Hindlimb muscle (tissue), 1 donor: ENCODE measurements around the gene RPLP2. TPM values are rescaled to one million over a fixed set of nuclear protein-coding genes. Genes with fewer than 3 reads are reported as not detected.

Experiments used
- DNase-seq: peaks from one replicate; pipeline ENCODE4 v3.0.0-alpha.2; 2013
- polyA plus RNA-seq: library from polyadenylated mRNA; unstranded; fragments of 120-200 nt; gene quantifications from one replicate; pipeline ENCODE4 v1.2.1, GENCODE V29; 2013; ENCODE audit not compliant: insufficient read length

RPLP2 gene
- polyA plus RNA-seq, 1 donor = 1,677 TPM

- DNase-seq = no peak
Measured at GRCh38 chr11:774873-775592, 34.7 kb upstream of the RPLP2 start.

DNA sequence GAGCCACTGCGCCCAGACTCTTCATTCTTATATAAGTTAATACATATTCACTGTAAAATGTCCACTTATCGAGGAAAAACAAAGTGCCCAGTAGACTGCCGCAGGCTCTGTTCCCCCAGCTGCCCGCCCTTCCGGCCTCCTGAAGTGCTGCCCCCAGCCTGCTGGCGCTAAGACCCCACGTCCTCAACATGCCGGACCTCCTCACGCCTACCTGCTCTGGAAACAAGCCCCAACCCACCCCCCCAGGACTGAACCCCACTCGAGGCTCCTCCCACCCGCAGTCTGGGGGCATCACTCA, 33.6 kb upstream of the RPLP2 start:
- no peak for DNase-seq

GRCh38 chr11:776561-777287, 33.0 kb upstream of the RPLP2 start:
- no peak for DNase-seq

DNA sequence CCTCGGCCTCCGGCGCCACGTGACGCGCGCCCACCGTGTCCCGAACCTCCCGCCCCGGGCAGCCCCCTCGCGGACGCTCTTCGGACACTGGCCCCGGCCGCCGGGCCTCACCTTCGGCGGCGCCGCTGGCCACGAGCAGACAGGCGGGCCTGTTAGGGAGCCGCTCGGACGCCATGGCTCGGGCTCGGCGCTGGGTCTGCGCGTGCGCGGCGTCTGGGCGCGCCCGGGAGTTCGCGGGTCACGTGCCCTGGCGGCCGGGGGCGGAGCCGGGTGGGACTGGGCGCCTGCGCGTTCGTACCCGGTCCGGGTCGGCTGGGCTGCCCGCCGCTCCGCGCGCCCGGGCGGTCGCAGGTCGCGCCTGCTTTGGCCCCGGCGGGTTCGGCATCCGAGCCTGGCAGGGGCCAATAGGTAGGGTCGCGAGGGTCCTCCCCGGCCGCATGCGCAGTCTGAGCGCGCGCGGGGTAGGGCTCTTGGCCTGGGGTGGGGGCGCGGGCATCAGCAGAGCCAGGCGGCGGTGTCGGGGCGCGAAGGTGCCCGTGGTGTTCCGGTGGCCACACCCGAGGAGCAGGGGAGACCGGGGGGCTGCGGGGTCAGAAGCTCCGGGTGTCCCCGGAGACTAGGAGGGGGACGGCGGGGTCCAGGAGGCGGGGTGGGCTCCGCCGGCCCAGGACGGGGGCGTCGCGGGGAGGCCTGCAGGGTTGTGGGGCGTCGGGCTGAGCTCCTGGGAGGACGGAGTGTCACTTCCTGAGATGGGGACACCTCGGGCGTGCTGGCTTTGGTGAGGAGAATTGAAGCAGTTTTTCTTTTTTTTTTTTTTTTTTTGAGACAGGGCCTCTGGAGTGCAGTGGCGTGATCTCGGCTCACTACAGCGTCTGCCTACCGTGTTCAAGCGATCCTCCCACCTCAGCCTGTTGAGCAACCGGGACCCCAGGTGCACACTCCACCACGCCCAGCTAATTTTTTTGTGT, 32.2 kb upstream of the RPLP2 start, which contains the start of gene GATD1:
TSS of gene GATD1 (minus strand) at position 200 of the 968 bp plus-strand sequence. CDS start at position 175, 25 bp downstream.
- DNase-seq = peak; percentile 95

GRCh38 chr11:778976-779954, 30.5 kb upstream of the RPLP2 start:
- DNase-seq = no peak

DNA sequence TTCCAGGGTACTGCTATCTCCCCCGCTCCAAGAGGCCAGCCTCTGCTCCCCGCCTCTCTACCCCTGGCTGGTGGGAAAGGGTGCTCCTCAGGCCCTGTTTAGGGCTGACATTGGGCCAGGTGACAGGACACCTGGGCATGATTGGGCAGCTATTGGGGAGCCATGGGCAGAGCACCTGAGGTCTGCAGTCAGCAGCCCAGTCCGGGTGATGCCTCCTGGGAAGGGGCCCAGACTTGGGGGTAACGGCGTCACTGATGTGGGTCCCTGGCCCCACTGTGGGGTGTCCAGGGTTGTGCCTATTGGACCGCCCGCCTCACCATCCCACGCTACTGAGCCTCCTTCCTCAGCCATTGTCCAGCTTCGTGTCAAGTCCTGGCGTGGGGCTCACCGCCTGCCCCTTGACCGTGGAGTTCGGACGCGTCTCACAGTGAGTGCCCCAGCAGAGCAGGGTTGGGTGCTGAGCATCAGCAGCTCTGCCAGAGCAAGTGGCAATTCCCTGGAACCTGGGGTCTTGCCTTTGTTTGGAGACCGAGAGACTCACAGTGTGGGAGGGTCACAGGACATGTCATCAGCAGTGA, 29.7 kb upstream of the RPLP2 start:
- no peak for DNase-seq

DNA sequence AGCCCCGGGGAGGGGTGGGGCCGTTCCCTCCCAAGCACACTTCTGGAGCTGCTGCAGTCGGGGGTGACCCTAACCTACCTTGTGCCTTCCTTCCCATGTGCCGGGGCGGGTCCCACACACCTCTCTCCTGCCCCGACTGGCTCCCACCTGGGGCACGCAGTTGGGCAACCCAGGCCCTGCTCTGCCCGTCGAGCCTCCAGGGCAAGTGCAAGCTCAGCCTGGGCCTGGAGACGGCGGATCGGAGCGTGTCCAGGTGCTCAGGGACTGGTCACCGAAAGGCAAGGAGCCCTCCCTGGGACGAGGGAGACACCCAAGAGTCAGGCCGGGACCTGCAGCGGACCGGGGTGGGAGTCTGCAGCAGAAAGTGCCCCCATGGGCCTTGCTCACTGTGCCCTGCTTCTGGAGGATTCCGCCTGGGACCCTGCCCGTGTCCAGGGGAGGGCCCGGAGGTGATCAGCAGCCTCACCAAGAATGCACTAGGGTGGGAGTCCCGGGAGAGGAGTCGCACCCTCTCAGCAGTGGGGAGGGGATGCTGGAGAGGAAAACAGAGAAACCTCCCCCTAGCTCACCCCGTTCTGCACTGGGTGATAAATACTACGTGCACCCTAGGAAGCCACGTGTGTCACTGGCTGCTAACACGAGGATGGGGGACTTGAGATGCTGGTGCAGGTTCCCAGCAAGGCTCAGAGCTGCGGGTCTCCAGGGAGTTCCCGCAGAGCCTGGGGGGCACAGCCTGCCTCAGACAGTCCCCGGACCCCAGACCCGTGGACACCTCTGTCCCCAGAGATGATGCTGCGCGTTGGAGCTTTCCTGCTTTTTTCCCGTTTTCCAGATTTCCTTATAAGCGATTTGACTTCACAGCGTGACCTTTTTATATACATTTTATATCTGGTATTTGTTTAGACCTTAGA, 27.2 kb upstream of the RPLP2 start:
- DNase-seq = no peak

DNA sequence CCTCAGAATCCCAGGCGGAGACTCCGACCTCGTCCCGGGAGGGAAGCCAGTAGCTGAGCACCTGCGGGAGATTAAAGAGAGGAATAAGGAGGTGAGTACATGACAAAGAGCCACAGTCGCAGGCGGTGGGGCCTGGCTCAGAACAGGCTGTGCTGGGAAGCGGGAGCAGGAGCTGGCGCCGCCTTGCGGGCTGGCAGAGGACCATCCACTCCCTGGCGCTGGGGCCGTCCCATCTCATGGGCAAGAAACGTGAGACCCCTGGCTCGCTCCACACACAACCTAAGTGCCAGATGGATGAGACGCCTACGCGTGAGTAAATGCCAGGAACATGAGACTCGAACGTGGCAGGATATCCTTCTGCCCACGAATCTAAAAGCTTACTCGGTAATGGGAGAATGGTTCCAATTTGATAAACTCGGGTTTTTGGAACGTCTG, 26.2 kb upstream of the RPLP2 start:
- DNase-seq = peak; percentile 73

DNA sequence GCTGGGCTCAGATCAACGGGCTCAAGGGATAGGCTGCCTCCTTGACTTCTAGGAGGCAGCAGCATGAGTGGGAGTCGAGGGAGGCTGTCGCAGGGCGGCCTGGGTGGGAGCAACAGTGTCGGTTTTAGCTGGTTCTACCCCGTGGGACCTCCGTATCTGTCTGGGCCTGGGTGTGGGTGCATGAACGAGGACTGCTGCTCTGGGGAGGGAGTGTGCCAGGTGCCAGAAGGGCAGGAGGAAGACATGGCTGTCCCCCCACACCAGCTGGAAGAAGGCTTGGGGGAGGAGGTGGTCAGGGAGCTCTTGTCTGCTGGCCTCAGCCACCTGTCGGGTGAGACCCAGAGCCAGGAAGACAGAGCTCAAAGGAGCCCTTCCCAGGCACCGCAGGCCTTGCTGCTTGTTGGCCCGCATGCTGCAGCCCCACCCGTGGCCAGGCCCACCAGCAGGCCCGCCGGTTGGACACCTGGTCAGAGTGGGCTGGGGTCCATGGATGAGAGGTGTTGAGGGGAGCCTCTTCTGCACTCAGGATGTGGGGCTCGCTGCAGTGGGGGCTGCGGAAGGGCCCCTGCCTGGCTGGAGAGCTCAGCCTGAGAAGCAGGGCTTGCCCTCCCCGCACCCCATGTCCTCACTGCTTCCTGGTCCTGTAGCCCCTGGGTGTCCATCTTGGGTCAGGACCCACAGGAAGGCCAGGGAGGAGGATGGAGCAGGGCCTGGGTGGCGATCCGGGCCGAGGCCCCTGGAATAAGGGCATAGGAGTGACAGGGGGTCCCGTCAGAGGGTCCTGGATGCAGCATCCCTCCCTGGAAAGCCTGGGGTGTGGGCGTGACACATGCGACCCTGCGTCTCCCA, 23.3 kb upstream of the RPLP2 start:
- no peak for DNase-seq

DNA sequence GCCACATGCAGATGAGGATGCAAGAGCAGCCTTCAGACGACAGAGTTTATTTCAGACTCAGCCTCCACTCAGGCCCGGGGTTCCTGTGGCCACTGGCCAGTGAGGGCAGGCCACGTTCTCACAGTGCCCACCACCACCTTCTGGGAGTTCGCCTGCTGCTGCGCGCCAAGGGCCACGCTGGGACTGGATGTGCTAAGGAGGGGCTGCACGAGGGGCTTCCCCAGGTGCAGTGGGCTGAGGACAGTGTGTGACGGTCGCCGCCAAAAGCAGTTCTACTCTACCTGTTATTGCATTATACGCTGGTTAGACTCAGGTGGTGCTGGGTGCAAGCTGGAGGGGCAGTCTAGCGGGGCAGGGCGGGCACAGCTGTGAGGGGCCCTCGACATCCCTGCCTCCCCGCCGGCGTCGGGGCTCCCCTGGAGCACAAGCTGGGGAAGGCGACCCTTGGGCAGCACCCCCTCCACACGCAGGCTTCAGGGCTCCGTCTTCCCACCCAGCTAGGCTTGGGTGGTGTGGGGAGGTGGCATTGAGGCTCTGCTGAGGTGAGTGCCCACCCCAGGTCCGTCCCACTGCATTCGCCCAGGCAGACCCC, 22.6 kb upstream of the RPLP2 start:
- no peak for DNase-seq

DNA sequence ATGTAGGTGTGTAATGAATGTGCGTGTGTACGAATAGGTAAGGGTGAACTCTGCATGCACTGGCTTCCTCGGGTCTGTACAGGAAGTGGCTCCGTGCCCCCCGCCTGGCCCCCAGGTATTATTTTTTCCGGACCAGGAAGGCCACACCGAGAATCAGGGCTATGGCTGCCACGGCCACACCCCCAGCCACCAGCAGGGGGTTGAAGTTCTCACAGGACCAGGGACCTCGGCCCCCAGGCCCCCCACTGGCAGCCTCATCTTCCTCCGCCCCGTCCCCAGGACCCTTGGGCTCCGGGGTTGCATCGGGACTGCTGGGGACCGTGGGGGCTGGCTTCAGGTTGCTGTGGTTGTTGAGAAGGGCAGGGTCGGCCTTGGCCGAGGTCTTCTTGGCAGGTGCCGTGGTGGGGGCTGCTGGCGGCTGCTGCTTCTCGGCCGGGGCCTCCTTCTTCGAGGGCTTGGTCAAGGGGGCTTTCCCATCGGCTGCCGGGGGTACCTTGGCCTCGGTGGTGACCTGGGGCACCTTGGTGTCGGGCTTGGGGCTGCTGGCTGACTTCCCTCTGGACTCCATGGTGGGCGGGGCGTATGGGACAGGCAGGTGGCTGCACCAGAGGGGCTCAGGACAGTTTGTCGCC, 21.6 kb upstream of the RPLP2 start:
- no peak for DNase-seq

DNA sequence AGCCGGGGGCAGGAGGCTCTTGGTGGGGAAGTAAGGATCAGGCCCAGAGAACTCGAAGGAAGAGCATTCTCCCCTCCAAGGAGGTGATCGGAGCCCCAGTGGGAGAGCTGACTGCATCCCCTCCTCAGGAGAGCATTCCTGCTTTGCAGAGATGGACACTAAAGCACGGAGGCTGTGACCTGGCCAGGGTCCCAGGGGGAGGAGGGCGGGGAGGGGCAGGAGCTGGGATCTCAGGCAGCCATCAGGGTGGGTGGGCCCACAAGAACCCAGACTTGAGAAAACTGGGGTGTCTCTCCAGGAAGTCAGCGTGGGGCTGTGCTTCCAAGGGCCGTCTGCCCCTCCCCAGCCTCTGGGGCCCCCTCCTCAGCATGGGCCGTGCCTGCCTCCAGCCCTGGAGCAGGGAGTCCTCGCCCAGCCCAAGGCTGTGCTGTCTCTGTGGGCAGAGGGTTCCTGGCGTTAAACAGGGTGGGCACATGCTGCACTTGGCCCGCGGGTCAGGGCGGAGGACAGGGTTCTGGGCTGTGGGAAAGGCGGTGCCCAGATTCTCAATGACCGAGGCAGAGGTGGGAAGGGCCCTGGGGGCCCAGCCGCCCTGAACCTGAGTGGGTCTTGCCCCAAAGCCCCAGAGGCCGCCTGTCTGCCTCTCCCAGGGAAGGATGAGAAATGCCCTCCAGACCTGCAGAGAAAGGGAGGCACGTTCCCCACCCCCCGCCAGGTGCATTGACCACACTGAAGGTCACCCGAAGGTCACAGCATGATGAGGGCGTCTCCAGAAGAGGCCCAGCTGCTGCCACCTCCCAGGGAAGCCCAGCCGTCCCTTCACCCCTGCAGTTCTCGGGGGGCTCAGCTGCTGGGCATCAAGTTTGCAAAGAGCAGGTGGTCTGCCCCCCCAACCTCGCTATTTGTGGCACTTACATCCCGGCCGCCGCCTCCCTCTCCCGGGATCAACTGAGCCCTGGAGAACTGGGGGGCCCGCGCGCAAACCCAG, 20.5 kb upstream of the RPLP2 start:
- DNase-seq = no peak

- DNase-seq = no peak
Measured at GRCh38 chr11:789943-790342, 19.8 kb upstream of the RPLP2 start, which contains the start of gene CEND1. Gene CEND1, minus strand, starts transcription at chr11:790090. Its CDS starts 1,514 bp downstream, at chr11:788576.

DNA sequence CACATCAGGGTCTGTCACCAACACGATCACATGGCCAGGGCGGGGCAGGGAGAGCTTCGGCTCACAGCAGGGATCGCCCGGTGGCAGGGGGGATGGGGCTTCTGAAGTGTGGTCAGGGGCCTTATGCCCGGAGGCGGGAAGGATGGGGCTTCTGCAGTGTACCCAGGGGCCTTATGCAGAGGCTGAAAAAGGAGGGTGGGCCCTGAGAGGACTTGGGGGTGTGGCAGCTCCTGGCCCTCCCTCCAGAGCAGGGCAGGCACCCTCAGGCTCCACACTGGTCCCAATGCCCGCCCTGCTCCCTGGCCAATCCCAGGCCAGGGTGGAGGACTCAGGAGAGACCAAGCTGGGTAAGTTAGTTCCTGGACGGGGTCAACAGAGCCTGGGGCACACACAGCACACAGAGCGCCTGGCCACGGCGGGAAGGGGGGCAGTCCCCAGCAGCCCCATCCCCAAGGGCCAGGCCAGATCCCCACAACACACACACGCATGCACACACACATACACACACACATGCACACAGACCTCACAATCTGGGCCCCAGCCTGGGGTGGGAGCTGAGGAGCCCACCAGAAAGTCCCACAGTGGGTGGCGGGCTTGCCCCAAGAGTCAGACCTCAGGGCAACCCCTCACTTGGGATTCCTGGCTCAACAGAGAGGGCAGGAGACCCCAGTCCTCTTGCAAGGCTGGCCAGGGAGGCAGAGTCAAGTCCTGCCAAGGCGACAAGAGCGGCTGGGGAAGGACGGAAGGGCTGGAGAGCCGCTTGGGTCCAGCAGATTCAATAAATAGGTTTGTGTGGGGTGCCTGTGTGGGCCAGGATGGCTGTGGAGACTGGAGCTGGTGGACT, 18.8 kb upstream of the RPLP2 start:
- no peak for DNase-seq

DNA sequence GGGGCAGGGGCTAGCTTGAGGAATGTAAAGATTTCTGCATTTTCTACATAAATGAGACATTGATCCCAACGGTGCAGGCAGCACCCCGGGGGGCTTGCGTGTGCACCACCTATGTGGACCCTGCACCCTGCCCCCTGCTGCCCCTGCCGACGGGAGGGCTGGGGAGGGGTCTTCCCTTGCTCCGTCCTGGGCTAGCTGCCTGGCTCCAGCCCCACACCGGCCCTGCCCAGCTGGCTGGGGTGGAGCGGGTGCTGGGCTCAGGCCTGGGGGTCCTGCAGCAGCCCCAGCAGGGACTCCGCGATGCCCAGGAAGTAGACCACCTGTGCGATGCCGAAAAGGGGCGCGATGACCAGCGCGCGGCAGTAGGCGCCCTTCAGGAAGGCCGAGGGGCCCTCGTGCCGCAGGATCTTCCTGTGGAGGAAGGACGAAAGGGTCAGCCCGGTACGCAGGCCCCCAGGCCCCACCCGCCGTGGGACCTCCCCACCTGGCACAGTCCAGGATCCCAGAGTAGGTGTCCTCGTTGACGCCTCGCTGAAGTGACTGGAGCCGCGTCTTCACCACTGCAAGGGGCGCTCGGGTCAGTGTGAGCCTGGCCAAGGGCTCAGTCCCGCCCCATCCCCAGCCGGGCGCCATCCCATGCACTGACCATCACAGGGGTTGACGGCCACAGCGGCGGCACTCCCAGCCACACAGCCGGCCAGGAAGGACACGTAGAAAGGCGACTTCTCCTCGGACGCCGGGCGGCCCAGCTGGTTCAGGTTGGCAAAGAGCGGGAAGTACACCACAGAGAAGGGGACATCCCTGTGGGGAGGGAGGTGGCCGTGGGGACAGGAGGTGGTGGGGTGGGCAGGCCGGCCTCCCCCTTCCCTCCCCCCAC, 17.9 kb upstream of the RPLP2 start:
- no peak for DNase-seq
